Stimulated activated CD4-positive, alpha-beta T cell treated with anti-CD3 and anti-CD28 coated beads, Interleukin-1b, Interleukin-23, amount 100 ng/mL, for 48 hours (primary cell): ENCODE measurements around the gene CTNNA2.

Experiments used
- DNase-seq: peaks from one replicate; pipeline ENCODE4 v3.0.0-alpha.2; 2020

CTNNA2 gene

DNA sequence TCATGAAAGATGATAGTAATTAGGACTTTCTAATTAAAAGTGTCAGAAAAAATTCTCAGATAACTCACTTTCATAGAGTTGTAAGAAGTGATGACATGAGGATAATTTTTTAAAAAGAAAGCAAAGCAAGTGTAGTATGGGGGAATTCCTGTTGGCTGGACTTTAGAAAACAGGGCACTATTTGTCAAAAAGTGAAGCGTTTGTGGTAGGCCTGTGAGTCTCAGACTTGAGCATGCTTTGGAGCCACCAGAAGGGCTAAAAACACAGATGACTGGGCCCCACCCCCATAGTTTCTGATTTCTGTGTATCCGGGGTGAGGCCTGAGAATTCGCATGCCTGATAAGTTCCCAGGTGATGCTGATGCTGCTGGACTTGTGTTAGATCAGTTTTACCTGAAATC lies 1014.3 kb downstream of the CTNNA2 start:
- no peak for DNase-seq

DNA sequence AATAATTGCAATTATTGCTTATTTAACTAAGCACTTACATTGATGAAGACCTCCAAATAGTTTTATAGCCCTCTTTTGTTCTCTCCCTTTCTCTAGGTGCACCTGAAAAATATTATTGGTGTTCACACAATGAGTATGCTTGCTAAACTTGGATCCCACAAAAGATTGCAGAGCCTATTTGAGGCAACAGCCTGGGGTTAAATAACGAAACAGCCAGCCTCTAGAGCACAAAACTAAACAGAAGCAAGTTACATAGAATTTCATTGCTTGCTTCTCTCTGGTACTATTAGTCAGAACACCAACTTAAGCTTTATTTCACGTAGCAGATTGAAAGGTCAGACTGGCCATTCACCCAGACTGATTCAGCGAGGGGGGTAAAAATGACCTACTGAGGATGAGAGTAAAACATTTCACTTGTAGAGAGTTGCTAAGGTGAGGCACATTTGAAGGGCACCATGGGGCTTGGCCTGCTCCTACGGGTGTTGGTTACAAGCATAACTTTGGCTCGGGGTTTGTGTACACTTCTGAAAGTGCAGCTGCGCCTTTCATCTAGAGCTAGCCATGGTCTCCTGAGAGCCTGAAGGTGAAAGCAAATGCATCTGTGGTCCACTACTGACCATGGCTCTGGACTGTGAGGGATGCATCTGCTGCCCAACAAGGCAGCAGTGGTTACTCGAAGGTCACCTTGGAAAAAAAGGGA lies 1016.8 kb downstream of the CTNNA2 start:
- no peak for DNase-seq

DNA sequence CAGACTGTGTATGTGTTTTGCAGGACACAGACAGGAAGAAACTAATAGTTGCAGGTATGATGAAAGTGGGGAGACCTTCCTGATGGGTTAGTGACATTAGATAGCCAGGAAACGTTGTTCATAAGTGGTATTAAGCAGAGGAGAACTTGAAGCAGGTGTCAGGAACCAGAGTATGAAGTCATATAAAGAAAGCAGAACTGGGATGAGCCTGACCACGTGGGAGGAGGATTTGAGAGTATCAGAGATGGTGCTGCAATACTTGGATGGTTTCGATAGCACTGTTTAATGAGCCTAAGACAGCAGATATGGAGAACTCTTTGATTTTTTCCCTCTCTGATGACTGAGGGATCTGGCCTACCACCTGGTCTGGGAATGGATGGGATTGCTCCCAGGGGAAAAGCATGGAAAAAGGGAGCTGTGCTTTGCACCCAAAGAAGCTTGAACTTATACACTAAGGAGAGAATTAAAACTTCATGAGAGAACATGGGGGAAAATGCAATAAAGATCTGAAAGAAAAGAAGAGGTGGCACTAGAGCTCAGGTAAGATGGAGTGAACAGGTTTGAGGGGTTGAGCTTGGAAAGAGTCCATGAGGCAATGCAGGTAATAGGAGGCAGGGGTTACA lies 1017.7 kb downstream of the CTNNA2 start:
- no peak for DNase-seq

DNA sequence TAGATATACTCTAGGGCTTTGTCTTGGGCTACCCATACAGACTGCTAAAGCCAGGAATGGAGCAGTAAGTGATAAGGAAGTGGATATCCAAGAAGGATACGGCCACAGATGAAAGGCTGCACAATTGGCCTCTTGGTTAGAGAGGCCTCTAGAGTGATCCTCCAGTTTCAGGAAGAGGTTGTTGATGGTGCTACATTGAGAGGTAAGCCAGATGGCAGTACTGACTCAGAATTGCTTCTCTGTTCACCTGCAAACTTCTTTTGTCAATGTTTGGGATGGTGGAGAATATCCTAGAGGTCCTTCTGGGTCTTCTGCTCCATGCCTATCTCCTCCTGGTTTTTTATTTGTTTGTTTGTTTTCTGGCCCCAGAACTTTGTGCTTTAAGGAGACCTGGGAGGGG lies 1018.5 kb downstream of the CTNNA2 start:
- no peak for DNase-seq

DNA sequence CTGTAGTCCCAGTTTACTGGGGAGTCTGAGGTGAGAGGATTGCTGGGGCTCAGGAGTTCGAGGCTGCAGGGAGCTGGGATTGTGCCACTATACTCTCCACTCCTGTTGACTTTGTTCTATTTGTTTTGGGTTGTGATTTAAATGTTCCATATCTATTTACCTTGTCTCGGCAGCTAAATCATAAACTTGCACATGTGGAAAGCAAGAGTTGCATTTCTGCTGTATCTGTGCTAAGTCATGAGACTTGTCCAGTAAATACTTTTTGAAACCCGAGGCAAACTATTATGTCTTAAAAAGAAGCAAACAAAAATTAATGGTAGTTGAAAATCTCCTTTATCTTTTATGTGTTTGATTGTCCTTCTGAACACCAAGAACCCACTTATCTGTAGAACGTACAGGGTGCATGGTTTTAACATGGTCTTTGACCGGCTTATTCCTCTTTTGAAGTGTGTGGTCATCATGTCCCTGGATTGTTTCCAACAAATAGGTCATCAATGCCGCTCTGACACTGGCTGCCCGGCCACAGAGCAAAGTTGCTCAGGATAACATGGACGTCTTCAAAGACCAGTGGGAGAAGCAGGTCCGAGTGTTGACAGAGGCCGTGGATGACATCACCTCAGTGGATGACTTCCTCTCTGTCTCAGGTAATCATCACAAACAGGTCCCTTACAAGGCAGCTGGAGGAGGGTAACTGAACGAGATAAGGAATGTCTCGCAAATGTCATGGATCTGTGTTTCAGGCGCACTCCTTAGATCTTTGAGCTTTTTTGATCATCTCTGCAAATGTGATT lies 1032.8 kb downstream of the CTNNA2 start:
- no peak for DNase-seq

DNA sequence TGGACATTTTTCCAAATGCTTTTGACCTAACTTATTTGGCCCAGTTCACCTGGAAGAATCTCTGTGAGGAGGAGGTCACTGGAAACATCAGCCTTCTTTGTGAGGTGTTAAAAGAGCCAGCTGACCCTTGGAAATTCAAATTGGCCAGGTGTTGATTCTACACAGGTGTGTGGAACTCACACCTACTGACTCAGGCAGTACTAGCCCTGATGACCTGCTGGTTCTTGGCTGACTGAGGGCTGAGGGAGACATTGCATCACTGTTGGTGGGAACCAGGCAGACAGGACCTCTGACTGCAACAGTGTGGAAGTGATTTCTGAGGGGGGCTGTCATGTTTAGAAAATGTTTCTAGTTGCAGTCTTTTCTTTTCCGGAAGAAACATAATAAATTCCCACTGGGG lies 1033.9 kb downstream of the CTNNA2 start:
- DNase-seq: no peak

DNA sequence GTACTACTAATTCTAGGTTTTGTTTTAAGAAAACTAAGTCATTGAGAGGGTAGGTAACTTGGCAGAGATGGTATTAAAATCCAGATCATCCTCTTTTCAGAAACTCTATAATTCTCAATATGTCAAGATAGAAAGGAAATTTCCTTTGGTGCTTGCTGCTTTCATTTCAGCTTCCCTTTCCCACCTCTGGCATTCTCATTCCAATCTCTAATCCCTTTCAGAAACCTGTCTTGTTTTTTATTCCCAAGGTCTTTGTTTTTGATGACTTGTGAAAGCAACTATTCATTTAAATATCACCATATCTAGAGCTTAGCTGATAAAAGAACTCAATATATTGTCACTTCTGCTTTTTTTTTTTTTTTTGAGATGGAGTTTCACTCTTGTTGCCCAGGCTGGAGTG lies 1034.5 kb downstream of the CTNNA2 start:
- DNase-seq: no peak

DNA sequence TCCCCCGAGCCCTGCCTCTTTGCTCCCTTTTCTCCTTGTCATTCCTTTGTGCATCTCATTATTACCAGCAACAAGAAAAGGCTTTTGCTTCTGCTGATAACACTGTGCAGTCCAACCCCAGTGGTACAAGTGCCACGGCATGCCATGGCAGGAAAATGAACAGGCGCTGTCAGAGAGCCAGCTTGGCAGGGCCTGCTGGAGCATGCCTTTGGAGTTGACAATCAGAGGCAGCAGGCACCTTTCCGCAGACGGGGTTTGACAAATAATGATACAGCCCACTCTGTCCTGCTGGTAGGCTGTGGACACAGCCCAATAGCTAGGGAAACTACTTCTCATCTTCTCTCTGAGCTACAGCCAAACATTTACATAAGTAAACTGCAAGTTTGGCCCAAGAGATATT lies 1035.6 kb downstream of the CTNNA2 start:
- no peak for DNase-seq

DNA sequence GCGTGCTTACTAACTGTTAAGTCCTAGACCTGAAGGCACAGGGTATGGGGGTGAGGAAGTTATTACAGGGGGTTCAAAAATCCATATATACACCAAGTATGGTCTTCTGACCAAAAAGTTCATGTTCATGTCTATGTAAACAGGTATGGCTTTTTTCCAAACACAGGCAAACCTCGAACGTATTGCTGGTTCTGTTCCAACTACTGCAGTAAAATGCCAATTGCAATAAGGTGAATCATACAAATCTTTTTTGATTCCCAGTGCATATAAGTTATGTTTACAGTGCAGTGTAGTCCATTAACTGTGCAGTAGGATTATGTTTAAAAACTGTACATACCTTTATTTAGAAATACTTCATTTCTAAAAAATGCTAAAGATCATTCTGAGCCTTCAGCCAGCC lies 1037.0 kb downstream of the CTNNA2 start:
- no peak for DNase-seq

DNA sequence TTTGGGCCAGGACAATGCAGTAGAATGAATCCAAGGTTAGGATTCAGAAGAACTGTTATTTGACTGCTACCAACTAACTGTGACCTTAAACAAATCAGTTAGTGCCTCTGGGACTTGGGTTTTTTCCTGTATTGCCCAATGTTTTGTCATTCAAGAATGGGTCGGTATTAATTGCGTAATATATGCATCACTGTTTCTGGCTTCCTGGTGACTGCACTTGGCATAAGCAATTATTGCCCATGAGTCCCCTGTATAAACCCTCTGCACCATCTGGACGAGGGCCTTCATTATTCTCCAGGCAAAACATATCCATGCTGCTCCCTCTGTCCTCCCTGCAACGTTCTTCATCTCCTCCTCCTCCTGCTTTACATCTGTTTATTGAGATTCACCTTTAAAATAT lies 1047.5 kb downstream of the CTNNA2 start:
- no peak for DNase-seq

DNA sequence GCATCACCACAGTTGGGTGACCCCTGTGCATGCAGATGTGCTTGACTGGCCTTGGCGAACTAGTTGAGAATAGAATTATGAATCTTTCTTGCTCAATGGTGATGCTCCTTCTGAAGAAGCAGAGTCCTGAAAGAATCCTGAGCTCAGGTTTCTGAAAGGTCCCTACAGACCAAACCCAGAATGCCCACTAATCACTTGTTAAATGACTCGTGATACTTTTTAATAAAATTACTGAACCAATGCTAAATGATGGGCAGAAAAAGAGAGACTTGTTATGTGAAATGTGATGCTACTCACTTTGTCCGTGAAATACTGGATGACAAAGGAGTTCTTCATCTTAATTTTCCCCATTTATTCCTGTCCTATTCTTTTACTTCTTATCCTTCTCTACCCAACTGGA lies 1055.2 kb downstream of the CTNNA2 start:
- DNase-seq: no peak

DNA sequence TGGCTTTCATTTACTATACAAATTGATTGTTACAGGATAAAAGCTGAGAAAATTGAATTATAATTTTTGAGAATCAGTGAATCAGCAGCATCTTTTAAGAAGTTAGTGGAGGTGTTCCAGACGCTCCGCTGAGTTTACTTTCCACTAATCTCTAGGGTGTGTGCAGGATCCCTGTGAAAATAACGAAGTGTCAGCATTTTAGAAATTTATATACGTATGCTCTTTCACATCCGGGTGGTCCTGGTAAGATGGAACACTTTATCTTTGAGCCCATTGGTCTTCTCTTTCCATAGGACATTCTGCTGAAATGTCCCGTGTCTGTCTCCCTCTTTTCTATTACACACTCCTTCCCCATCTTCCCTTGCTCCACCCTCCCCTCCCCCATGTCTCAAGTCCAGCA lies 1060.3 kb downstream of the CTNNA2 start:
- no peak for DNase-seq

DNA sequence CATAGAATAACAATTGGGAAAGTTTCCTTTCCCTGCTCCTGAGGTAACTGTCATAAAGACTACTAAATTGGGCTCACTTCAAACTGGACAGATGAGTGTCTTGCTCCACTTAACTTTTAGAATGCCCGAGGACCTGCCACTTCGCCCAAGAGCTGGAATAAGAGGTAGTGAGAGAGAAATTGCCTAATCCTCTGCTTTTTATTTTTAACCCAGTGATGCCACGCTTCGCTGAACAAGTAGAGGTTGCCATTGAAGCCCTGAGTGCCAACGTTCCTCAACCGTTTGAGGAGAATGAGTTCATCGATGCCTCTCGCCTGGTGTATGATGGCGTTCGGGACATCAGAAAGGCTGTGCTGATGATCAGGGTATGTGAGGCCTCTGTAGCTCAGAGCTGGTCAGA lies 1061.1 kb downstream of the CTNNA2 start:
- DNase-seq: no peak

DNA sequence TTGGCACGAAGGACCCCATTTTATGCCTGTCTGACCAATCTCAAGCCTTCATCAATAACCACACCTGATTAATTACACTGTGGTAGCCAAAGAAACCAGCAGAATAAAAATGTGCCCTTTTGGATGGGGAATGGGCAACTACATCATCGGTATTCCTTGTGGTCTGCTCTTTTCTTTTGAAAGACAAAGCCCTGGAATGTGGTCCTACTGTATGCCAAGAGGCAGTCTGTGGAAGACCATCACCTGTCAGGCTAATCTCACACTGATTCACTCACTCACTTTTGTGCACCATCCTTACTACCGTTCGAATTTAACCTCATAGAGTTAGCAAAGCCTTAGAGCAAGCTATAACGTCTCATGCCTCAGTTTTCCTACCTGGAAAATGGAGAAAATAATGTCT lies 1066.9 kb downstream of the CTNNA2 start:
- DNase-seq: no peak

DNA sequence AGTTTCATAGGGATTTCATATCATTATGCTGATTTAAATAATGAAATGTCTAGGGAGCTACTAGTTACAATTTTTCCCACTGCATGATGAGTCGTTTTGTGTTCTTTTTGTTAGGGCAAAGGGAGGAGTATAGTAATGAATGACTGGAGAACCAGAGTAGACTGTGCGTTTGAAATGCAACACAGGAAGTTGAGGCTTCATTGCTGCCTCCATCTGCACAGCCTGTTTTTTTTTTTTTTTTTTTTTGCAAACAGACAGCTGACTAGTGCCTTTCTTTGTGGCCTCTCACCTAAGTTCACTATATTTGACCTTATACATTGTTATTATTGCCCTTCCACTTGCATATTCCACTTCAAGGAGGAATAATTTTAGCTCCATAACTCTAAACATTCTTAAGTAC lies 1078.4 kb downstream of the CTNNA2 start:
- no peak for DNase-seq

DNA sequence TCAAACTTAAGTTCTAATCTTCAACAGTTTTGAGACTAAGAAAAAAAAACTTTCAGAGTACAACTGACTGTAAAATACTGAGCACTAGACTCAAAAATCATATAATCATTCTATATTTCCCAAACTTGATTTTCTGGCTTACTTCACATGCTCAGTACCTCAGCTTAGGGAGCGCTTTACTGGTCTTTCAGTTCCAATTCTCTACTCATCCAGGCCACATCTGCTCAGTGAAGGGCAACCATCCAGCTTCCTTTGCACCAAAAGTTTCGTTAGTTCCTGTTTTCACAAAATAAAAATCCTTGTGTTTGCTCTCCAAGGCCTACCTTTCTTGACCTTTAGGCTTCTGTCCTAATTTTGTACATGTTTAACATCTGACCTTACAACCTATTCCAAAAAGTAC lies 1079.3 kb downstream of the CTNNA2 start:
- no peak for DNase-seq

DNA sequence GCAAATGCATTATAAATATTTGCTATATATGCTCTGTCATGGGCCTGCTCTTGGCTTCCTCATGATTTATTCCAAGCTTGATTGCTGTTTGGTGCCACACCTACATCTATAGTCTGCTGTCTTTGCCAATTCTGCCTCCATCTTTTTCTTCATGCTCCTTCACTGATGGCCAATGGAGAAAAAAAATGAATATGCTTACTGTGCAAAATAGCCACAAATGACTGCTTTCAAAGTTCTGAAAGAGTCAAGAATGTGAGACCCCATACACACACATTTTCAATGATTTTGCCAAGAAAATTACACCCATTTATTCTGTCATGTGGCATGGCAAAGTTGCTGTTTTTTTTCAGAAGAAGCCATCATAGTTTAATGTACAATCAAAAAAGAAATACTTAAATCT lies 1097.3 kb downstream of the CTNNA2 start:
- DNase-seq: no peak

DNA sequence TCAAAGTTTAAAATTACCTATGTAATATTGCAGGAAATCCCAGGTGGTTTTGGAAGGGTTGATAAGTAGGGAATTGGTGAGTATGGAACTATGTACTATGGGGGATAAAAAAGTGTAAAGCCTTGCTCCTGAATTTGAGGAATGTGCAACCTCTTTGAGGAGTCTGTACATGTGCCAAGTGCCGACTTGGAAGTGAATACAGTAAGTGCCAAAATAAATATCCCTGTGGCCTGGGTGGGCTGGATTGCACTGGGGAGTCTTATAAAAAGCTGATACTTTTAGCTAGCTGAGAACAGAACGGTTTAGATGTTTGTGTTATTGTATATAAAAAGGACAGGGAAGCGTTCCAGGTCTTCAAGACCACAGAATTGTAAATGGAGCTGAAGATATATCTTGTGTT lies 1108.8 kb downstream of the CTNNA2 start:
- DNase-seq: no peak

DNA sequence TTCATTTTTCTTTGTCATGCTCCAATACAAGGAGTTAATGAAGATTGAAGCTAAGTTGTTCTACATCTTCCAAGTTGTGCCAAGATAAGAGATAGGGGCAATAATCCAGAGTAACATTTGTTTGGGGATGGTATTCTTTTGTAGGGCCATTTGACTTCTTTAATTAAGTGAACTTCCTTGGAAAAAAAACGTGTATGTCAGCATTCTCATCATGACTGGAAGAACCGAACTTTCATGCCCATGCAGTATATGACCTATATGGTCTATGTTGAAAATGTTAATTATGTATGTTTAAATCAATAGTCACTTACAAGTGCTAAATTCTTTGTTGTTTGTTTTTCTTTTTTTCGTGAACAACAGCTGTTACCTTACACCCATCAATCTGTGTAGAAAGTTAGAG lies 1111.2 kb downstream of the CTNNA2 start:
- DNase-seq: no peak

DNA sequence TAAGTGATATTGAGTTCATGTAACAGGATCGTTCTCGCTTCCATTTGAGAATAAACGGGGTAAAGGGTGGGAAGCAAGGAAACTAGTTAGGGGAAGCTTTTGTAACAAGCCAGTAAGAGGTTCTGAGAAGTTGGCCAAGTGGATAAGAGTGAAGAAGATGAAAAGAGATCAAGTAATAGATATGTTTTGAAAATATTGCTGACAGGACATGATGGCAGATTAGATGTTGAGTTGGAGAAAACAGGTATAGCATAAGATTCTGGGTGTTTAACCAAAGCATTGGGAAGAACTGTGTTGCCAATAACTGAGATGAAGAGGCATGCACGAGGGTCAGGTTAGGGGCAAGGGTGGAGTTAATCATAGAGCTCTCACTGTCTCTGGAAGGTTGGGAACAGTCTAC lies 1121.7 kb downstream of the CTNNA2 start:
- DNase-seq: no peak

DNA sequence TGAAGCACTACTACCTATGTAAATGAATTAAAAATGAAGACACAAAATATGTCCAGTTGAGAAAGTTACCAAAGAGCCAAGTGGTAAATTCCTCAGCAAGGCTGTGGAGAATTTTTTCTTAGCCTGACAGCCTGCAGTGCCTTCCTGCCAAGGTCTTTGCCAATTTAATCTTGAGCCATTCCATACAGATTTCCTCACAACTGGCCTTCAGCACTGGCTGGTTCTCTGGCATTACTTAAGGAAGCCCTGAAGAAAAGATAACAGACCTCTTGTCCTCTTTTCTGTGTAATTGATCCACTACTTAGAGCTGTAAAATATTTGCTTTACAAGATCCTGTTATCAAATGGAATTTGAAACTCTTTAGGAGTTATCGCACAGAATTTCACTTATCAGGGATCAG lies 1125.9 kb downstream of the CTNNA2 start:
- DNase-seq: no peak

DNA sequence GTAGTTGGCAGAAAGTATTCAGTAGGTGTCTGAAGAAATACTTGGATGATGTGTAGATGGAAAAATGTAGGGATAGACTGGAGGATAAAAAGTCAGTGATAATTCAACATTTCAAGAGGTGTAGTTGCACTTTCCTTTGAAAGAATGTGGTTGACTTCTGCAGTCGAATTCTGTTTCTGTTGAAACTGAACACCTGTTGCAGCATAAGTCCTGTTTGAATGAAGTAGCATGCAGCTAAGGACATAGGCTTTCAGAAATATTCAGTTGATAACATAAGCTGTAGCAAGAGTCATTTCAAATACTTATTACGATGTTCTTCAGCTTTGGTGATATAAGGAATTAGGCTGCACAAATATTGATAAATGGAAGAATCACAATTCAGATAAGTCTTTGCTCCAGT lies 1129.6 kb downstream of the CTNNA2 start:
- no peak for DNase-seq

DNA sequence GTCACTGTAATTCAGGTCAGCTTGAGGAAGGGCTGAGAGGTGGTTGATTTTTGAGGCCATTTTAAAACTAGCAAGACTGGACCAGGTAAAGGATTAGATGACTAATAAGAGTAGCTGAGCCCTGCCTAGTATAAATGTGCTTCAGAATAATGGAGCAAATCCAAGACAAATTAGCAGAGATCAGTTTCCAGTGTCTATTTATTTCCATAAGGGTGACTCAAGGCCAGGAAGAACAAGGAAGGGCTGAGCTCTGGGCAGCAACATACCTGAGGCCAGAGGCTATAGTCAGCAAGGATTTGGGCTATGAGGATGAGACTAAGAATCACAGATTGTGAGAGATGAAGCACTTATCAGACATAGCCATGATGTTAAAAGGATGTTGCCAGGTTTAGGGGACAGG lies 1130.7 kb downstream of the CTNNA2 start:
- no peak for DNase-seq

DNA sequence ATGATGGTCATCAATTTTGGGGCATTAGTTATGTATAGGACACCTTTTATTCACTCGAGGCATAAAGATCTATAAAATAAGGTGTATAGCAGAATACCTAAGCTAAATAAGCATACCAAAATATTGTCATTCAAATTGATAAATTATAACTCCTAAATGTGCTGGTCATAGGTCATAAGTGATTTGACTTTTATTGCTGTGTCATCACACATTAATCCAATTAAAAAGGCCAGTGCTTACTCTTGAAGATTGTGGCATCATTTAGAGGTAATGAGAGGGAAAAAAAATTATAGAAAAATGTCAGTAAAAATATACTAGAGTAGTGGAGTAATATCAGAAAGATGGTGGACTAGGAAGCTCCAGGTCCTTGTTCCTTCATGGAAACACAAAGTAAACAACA lies 1138.6 kb downstream of the CTNNA2 start:
- no peak for DNase-seq
